ENCODE results near the gene HELZ.
"Not testable (repeated sequence)": the region's sequence is repeated elsewhere in the genome, so short reads cannot be mapped to it uniquely, and the experiment has no call there.

Gene HELZ

DNA sequence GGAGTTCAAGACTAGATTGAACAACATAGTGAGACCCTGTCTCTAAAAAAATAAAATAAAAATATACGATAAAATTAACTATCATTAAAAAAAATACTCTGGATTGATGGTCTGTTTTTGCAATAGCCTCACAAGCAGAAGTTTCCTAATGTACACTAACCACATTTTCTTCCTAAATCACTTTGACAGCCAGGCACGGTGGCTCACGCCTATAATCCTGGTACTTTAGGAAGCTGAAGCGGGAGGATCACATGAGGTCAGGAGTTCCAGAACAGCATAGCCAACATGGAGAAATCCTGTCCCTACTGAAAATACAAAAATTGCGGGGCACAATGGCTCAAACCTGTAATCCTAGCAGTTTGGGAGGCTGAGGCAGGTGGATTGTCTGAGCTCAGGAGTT, 64.7 kb downstream of the HELZ start:
- DNase-seq: no peak

DNA sequence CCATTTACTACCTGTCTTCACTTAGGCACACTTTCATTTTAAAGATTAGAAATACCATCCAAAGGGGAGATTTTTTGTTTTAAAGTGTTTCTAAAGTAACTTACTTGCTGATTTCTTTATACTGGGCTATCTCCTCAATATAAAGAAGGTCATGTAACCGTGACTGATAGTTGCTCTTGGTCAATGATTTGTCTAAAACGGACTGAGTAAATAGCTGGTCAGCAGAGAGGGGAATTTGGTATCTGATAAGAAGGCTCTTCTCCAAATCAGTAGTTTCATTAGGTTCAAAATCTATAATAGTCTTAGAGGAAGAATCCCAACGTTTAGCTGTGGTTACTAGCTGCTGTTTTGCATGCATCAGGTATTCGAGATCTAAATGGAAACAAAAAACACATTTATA, 66.4 kb downstream of the HELZ start:
- no peak for DNase-seq

DNA sequence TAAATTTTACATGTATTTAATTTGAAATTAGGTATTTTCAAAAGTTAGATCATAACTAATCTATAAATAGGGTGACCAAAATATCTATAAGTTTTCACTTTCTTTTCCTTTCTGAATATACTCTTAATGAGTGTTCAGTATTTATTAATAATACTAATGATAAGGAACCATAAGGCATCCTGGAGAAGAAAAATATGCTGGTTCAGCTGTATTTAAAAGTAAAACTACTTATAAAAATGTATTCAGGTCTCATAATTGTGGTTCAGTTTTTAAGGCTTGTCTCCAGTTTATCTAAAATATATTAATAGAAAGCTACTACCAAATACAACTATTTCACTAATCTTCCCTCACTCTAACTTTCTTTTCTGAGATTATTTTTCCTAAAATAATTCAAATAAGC, 67.3 kb downstream of the HELZ start:
- no peak for DNase-seq

DNA sequence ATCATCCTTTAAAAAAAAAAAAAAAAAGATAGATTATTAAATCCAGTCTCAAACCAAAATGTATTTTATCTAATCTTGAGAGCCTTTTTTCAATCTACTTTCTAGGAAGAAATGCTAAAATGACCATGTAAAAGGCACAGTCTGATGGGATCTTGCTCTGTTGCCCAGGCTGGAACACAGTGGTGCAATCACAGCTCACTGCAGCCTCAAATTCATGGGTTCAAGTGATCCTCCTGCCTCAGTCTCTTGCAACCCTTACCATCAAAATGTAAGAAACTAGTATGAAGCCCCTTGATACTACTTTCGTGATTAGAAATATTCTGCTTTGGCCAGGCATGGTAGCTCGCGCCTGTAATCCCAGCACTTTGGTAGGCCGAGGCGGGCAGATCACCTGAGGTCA, 70.8 kb downstream of the HELZ start:
- no peak for DNase-seq

DNA sequence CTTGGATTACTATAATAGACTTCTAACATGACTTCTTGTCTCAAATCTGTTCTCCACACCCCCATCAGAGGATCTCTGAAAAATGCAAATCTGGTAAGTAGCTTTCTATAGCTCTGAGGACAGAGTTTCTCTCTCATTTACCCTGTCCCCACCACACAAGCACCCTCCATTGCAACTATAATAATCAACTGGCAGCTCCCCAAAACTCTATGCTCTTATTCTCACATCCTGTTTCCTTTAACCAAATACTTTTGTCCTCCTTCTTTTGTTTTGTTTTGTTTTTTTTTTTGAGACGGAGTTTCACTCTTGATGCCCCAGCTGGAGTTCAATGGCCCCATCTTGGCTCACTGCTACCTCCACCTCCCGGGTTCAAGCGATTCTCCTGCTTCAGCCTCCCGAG, 73.4 kb downstream of the HELZ start:
- no peak for DNase-seq

DNA sequence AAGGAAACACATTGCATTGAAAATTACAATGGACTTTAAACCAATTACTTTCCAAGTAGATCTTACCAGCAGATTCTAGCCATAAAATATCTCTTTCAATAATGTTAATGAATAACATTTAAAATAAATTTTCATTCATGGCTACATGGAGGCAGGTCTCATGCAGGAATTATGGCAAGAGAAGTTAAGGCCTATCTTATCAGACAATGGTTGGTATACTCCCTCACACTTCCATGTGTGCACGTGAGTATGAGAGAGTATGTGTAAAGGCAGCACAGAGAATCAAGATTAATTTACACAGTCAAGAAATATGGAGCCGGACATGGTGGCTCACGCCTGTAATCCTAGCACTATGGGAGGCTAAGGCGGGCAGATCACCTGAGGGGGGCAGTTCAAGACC, 76.5 kb downstream of the HELZ start:
- DNase-seq: no peak

DNA sequence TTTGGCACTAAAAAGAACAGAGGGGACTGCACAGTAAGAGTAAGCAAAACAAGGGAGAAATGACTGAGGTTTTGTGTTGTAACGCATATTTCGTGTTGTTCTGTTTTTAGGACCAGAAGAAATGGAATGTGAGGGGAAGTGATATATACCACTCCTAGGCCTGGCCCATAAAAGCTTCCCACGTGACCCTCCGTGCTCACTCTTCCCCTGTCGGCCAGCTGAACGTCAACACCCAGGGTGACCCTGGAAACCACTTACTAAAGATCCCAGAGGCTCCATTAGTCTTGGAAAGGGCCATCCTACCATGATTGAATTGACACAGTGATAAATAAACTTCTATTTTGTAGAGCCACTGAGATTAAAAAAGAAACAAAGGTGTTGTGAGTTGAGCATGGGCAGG, 79.8 kb downstream of the HELZ start:
- no peak for DNase-seq

DNA sequence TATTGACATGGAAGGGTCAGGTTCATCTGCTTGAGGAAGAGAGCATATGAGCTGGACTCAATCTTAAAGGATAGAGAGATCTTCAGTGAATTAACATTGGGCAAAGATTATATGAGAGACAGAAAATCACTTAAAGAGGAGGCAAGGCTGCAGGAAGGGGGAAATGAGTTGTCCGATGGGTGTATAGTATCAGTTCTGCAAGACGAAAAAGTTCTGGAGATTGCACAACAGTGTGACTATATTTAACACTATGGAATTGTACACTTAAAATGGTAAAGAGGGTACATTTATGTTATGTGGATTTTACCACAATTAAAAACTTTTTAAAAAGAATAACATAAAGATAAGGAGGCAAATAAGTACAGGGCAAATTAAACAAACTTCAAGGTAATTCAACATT, 80.7 kb downstream of the HELZ start:
- DNase-seq: no peak

DNA sequence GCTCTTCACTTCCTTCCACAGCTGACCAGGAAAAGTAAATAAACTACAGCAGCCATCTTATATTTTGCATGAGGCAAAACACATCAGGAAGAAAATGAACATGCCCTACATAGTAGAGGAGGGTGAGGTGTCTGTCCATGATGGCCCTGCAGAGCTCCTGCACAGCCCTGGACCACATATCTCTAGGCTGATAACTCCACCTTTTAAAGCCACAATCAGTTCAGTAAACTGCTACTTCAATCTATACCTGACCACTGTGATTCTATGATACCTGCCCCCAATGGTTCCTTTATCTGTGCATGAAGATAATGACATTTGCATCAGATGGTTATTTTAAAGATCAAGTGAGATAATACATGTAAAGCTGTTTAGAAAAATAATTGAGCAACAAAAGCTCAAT, 82.2 kb downstream of the HELZ start:
- no peak for DNase-seq

DNA sequence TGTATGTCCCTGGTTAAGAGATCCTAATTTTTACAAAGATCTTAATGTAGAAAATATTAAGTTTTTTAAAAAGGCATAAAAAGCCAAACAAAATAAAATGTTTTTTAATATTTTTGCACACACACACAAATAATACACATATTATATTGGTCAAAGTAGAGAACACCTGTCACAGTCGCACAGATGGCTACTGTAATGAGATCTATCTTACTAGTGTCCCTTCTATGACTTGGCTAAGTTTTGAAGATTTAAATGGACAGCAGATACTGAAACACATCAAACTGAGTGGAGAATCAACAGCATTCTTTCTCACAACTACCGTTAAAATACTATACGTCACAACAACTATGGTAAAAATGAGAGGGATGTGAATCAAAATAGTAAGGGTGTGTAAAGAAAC, 83.4 kb downstream of the HELZ start:
- peak; percentile 21 for DNase-seq

DNA sequence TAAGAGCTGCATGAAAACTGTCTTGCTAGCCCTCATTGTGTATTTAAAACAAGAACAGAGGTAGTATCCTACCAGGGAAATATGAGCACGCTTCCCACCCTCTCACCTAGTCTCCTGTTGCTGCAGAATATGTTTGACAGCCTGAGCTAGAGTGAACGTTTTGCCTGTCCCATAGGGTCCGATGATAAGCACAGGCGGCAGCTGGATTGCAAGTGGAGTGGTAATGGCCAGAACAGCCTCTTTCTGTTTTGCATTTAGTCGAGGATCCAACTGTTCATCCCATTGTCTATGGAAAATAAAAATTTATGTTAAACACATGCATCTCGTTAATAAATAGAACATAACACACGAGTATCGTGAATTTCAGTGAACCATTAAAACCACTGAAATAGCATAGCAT, 84.2 kb downstream of the HELZ start:
- DNase-seq: no peak

DNA sequence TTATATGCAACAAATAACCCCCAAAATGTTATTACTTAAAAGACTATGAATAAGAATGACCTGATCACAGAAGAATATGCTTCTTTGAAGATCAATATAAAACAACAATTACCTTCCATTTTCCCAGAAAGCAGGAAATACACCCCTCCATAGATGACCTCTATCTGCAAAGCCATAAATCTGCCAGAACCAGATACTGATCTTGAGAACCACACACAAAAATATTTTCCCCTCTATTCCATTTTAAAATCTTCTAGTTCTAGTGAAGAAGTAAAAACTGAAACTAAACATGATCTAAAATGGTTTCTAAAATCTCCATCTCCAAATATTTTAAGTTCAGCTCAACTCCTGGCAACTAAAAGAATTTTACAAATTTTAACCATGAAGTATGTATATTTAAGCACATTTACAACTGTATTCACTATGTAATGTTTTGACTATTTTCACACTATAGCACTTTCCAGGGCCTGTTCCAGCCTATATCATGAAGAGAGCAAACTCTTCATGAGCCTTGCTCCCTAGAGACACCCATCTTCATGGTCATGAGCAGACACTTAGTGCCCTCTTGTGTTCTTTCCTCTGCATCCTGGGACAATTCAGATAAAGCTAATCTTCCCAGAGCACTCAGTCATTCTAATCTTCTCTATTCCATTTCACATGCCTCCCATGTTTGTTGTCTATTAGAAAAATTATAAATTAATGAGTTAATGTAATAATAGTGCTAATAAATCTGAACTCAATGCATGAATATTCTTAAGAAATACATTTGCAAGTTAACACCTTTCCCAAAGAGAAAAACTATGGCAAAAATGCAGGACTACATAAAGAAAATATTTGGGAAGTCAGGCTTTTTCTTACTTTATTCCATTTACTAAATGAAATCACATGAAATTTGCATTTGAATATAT, 87.0 kb downstream of the HELZ start:
- DNase-seq: peak; percentile 37

DNA sequence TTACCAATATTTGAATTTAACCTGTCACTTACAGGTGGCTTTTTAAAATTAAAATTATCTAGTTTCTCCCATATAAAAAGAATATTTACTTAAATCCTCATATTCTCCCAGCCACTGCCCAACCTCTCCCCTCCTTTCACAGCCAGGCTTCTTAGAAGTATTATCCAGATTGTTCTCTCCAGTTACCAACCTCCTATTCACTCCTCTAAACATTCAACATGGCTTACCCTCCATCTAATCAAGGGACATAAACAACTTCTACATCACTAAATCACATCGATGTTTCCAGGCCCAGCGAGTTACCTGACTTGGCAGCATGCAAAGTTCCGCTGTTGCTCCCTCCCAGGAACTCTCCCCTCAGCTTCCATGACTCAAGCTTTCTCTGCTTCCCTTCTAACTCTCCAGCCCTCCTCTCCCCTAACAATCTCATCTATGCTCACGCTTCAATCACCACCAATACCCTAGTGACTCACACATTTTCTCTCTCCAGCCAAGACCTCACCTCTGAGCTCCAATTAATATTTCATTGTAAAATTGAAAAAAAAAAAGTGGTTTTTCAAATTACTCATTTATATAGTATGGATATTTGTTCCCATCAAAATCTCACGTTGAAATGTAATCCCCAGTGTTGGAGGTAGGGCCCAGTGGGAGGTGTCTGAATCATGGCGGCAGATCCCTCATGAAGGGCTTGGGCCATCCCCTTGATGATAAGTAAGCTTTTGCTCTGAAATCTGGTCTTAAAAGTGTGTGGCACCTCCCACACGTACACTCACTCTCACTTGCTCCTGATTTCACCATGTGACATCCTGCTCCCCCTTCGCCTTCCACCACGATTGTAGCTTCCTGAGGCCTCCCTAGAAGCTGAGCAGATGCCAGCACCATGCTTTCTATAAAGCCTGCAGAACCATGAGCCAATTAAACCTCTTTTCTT, 88.5 kb downstream of the HELZ start:
- no peak for DNase-seq

DNA sequence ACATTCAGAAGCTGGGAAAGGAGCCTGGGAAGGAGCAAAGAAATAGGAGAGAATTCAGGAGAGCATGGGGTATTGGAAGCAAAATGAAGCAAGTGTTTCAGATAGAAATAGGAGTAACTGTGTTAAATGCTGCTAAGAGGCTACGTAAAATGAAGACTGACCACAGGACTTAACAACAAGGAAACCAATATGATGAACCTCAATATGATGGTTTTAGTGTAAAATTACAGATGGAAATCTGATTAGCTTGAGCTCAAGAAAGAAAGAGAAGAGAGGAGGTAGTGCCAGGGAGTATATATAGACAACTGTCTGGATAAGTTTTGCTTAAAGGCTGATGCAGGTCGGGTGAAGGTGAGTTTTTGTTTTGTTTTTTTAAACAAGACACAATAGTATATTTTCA, 92.2 kb downstream of the HELZ start:
- no peak for DNase-seq

DNA sequence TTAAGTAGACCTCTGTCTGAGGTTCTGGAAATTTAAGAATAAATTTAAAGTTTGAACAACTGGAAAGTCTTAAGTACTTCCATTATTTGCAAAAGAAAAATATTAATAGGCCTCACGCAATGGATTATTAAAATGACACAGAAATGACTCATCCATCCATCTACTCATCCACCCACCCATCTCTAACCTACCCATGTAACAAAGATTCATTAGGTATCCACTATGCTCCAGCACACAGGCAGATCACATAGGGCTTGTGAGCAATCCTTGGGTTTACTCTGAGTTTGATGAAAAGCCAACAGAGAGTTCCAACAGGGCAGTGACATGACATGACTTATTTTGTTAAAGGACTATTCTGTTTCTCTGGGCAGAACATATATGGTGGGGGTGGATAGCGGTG, 93.3 kb downstream of the HELZ start:
- no peak for DNase-seq

DNA sequence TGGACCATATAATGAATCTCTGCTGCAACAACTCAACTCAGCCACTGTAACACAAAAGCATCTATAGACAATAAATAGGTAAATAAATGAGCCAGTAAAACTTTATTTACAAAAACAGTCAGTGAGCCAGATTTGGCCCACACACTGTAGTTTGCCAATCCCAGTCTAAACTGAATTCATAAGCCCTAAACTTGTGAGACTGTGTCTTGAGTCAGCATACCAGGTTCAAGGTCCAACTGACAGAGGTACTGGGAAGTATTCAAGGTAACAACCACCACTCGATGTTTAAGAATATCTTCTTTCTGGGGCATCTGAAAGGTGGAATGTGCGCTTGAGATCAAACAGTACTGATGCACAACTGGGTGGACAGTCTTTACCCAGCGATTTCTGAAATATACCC, 94.2 kb downstream of the HELZ start:
- DNase-seq: no peak

DNA sequence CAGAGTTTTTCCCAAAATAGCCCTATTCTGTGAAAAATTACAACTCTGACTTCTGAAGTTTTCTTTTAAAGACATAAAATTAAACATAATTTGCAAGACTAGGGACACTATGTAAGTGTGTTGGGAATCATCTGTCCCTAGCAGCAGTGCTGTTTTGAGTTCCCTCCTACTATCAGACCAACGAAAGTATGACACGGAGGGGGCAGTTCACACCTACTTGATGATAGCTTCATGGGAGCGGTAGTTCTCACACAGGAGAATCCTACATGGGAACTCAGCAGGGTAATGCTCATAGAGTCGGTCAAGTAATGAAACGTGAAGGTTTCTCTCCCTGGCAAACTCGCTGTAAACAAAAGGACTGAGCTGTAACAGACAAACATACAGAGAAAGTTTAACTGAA, 96.6 kb downstream of the HELZ start:
- no peak for DNase-seq

DNA sequence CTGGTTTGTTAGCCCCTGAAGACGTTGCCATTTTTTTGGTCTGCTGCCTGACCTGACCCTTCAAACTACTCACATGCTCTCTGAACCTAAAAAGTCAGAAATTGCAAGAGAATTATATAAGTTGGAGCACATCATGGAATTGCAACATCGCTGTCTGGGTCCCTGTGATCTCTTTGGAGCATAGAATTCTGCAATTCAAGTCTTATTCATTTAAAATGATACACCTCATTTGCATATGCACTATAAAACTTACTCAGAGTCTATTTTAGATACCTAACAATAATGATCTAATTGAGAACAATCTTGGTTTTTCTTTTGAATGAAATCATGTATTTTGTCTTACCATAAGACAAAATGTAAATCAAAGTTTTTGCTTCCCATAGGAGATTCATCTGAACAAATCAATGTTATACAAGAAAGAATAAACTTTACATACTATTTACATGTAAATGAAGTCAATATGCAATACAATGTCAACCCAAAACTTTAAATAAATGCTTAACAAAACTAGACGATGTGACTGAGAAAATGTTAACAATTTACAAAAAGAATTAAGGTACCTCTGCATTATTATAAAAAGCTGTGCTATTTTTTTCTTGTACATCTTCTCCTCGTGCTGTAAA, 99.7 kb downstream of the HELZ start:
- DNase-seq: no peak

DNA sequence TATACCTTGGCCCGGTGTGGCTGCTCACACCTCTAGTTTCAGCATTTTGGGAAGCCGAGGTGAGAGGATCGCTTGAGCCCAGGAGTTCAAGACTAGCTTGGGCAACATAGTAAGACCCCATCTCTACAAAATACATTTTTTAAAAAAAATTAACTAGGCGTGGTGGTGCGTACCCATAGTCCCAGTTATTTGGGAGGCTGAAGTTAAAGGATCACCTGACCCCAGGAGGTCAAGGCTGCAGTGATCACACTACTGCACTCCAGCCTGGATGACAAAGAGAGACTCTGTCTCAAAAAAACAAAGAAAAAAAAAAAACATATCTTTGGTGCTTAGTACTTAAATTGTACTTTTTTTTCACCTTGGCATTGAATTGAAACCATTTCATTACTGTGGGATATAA, 101.7 kb downstream of the HELZ start:
- DNase-seq: no peak

DNA sequence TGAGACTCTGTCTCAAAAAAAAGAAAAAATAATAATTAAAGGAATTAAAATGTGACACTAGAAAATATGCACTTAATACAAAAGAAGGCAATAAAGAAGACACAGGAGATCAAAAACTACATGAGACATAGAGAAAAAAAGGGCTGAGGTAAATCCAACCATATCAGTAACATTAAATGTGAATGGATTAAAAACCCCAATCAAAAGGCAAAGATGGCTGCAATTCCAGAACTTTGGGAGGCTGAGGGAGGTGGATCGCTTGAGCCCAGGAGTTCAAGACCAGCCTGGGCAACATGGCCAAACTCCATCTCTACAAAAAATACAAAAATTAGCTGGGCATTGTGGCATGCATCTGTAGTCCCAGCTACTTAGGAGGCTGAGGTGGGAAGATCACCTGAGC, 103.0 kb downstream of the HELZ start:
- DNase-seq: not testable (repeated sequence)

DNA sequence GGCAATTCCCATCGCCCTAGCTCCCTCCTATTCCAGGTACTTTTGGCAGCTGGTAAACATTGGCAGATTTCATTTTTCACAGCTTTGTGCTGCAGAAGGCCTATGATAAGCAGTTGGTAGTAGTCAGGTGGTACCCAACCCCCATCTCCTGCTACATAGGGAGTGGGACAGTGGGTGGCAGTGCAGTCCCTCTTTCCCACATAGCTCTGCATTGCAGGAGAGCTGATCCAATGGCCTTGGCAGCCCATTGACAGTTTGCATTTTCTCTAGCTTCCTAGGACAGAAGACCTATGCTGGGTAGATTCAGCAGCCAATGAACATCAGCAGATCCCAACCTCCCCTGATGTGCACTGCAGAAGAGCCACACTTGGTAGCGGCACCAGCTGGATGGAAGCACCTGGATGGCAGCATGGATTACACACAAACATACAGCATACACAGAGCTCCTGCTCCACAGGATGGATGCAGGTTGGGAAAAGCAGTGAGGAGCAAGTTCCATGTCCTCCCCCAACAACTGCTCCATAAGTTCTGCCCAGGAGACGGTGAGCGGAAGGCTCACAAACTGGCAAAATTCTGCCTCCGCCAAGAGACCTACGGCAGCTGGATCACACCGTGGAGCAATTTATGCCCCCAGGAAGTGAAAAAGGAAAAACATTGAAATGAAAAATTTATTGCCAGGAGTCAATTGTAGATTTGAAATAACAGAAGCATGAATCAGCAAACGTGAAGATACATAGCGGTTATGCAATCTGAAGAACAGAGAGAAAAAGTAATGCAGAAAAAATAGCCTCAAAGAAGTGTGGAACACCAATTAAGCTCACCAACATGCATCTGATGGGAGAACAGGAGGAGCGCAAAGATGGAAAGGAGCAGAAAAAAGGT, 105.0 kb downstream of the HELZ start:
- DNase-seq: no peak

DNA sequence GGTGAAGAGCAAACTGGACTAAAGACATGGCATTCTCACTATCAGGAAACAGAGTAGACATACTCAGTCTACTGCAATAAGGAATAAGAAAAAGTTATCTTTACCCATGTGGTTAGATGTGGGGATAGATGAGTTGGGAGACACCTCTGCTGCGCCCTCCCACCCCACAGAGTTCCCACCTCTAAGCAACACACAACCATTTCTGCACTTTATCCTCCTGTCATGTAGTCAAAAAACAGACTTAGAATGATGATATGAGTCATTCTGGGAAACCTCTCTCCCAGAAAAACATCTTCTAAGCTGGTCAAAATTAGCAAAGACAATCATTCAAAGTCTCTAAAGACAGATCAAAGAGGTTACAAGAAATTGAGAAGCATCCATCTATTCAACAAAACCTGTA, 105.7 kb downstream of the HELZ start:
- DNase-seq: no peak

DNA sequence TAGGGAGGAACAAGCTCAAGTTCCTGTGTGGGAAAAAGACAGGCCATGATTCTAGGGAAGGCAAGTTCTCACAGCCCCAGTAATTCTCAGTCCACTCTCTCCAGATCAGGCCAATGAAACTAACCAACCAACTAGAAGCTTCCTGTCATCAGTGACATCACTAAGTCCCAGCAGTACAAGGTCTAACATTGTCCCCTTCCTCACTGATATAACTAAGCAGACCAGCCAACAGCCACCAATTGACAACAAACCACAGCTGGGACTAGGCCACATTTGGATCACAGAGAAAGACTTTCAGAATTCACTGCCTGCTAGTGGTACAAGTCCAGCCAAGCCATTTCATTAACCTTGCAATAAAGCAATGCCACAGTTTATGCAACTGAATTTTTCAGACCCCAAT, 106.6 kb downstream of the HELZ start:
- DNase-seq: no peak

Data from NCI-H524 treated with DMSO at 0.1 percent for 48 hours (cell line).